Natural killer cell (primary cell): Measurements from ENCODE around the gene WHAMM. TPM values are rescaled to one million over a fixed set of nuclear protein-coding genes. Genes with fewer than 3 reads are reported as not detected.

Experiments
- ATAC-seq, 3 donors: fragments of 150-1000 bp in 2 of 3; fragments of 200-7000 bp in 1 of 3; cut with Tn5 transposase; 1 replicate in 1 of 3; 2 replicates in 2 of 3; pipeline ENCODE4 v1.10.0; 2021; ENCODE audit warnings: mild to moderate bottlenecking in 2 of 3, moderate library complexity in 2 of 3
- DNase-seq, 2 donors: peaks; one replicate each; pipeline versions ENCODE4 v3.0.0 to v3.0.0-alpha.2; 2013 to 2021; ENCODE audit warnings: mixed read lengths in 1 of 2
- H3K27ac ChIP-seq: one replicate; pipeline ENCODE4 v1.5.1; 2013; ENCODE audit warnings: mild to moderate bottlenecking, low read length
- H3K27me3 ChIP-seq: one replicate; pipeline ENCODE4 v1.6.1; 2013; ENCODE audit warnings: low read length; ENCODE audit not compliant: control insufficient read depth, insufficient read depth
- H3K36me3 ChIP-seq: one replicate; pipeline ENCODE4 v1.6.1; 2013; ENCODE audit warnings: low read length; ENCODE audit not compliant: control insufficient read depth, insufficient read depth
- H3K4me1 ChIP-seq: one replicate; pipeline ENCODE4 v1.6.1; 2013; ENCODE audit warnings: low read length; ENCODE audit not compliant: control insufficient read depth, insufficient read depth
- H3K4me3 ChIP-seq: one replicate; pipeline ENCODE4 v1.5.1; 2013; ENCODE audit warnings: low read length
- H3K9me3 ChIP-seq: one replicate; pipeline ENCODE4 v1.6.1; 2013; ENCODE audit warnings: low read length; ENCODE audit not compliant: control insufficient read depth, insufficient read depth
- H3K27ac Mint-ChIP-seq, 2 donors: one replicate each; pipeline ENCODE4 v1.8.0; 2022; ENCODE audit warnings: mild to moderate bottlenecking in 2 of 2, mixed read lengths in 2 of 2, moderate library complexity in 1 of 2
- H3K27me3 Mint-ChIP-seq, 2 donors: one replicate each; pipeline ENCODE4 v1.8.0; 2022; ENCODE audit warnings: low read depth in 2 of 2, mixed read lengths in 2 of 2
- H3K36me3 Mint-ChIP-seq: one replicate; pipeline ENCODE4 v1.8.0; 2022; ENCODE audit warnings: mixed read lengths
- H3K4me1 Mint-ChIP-seq, 2 donors: one replicate each; pipeline ENCODE4 v1.8.0; 2022; ENCODE audit warnings: mixed read lengths in 2 of 2
- H3K4me3 Mint-ChIP-seq: one replicate; pipeline ENCODE4 v1.8.0; 2022; ENCODE audit warnings: mild to moderate bottlenecking, moderate library complexity, mixed read lengths
- H3K9me3 Mint-ChIP-seq, 2 donors: one replicate each; pipeline ENCODE4 v1.8.0; 2022; ENCODE audit warnings: mixed read lengths in 2 of 2
- CTCF ChIP-seq: fragments of 200-600 bp; IDR thresholded peaks from one replicate; pipeline ENCODE4 v1.8.0; 2022; ENCODE audit warnings: antibody characterized with exemption
- WGBS: methylation state at CpG from one replicate; pipeline ENCODE4 v1.1.7; 2013; ENCODE audit warnings: missing lambda C conversion rate; ENCODE audit not compliant: insufficient coverage; 5-methylcytosine and 5-hydroxymethylcytosine counted together
- intact Hi-C: fragments of 100-400 bp; cut with micrococcal nuclease; formaldehyde crosslinking; loops from one replicate; pipeline ENCODE4 v1.14.2; 2022
- total RNA-seq, 4 donors: library from RNA; stranded (reverse); fragments of 120-200 nt in 1 of 4; gene quantifications; one replicate each; pipeline versions ENCODE4 v1.2.3 to v1.2.4, GENCODE V29; 2013 to 2022

The WHAMM gene
- total RNA-seq, 3 donors from 2014 or later (not counting 1 experiment from before 2014, with no cell fraction given) = 48.5 to 78.0 (median 67.6) TPM

GRCh38 chr15:82845686-82846085 is 36.3 kb downstream of the WHAMM start:
- DNase-seq = no peak
- 70% methylated on average over 7 of the region's 7 CpGs for WGBS
- peaks cover 14% of the 10 kb centered on the region for H3K4me1 ChIP-seq
- no peaks in the 10 kb centered on the region for H3K9me3 ChIP-seq
- no peak for TF ChIP-seq CTCF
- no peaks in the 10 kb centered on the region for H3K9me3 Mint-ChIP-seq
- no peaks in the 10 kb centered on the region for H3K27me3 Mint-ChIP-seq
- H3K4me3 Mint-ChIP-seq = no peak overlapping the region
- no peak overlapping the region for H3K27ac Mint-ChIP-seq
- peaks cover 16 to 19% of the 10 kb centered on the region in 2 donors for H3K4me1 Mint-ChIP-seq
- no peaks in the 10 kb centered on the region for H3K27me3 ChIP-seq
- H3K36me3 Mint-ChIP-seq = no peaks in the 10 kb centered on the region
- H3K36me3 ChIP-seq = no peaks in the 10 kb centered on the region
- intact Hi-C loops = no loop called here
- H3K4me3 ChIP-seq = no peak overlapping the region
- no peak for ATAC-seq
- H3K27ac ChIP-seq = no peak overlapping the region

GRCh38 chr15:82846621-82847020 is 37.2 kb downstream of the WHAMM start:
- H3K27ac Mint-ChIP-seq = no peak overlapping the region
- no peak for TF ChIP-seq CTCF
- H3K4me1 Mint-ChIP-seq = peaks cover 16 to 19% of the 10 kb centered on the region in 2 donors
- no peaks in the 10 kb centered on the region for H3K27me3 ChIP-seq
- H3K4me3 ChIP-seq = no peak overlapping the region
- peaks cover 14% of the 10 kb centered on the region for H3K4me1 ChIP-seq
- 88% methylated on average over 3 of the region's 4 CpGs for whole genome bisulfite sequencing
- H3K36me3 ChIP-seq = no peaks in the 10 kb centered on the region
- no peaks in the 10 kb centered on the region for H3K9me3 Mint-ChIP-seq
- ATAC-seq (no peak), DNase-seq (no peak)
- H3K9me3 ChIP-seq = no peaks in the 10 kb centered on the region
- no peaks in the 10 kb centered on the region for H3K27me3 Mint-ChIP-seq
- intact Hi-C loops = no loop called here
- H3K36me3 Mint-ChIP-seq = no peaks in the 10 kb centered on the region
- H3K27ac ChIP-seq = no peak overlapping the region
- H3K4me3 Mint-ChIP-seq = no peak overlapping the region

GRCh38 chr15:82847703-82848102 is 38.3 kb downstream of the WHAMM start:
- peaks cover 16 to 19% of the 10 kb centered on the region in 2 donors for H3K4me1 Mint-ChIP-seq
- no peak overlapping the region for H3K4me3 Mint-ChIP-seq
- H3K4me3 ChIP-seq = no peak overlapping the region
- H3K9me3 Mint-ChIP-seq = no peaks in the 10 kb centered on the region
- no peaks in the 10 kb centered on the region for H3K9me3 ChIP-seq
- 78% methylated on average over 8 of the region's 8 CpGs for WGBS
- H3K4me1 ChIP-seq = peaks cover 14% of the 10 kb centered on the region
- ATAC-seq = no peak
- H3K27ac ChIP-seq = no peak overlapping the region
- TF ChIP-seq CTCF = no peak
- DNase-seq = no peak
- H3K36me3 Mint-ChIP-seq = no peaks in the 10 kb centered on the region
- H3K36me3 ChIP-seq = no peaks in the 10 kb centered on the region
- intact Hi-C loops = no loop called here
- H3K27ac Mint-ChIP-seq = no peak overlapping the region
- H3K27me3 ChIP-seq = no peaks in the 10 kb centered on the region
- H3K27me3 Mint-ChIP-seq = no peaks in the 10 kb centered on the region

GRCh38 chr15:82848241-82848993 is 39.0 kb downstream of the WHAMM start:
- Histone ChIP-seq H3K36me3 (no peaks in the 10 kb centered on the region), H3K27ac (no peak overlapping the region), H3K9me3 (no peaks in the 10 kb centered on the region), H3K27me3 (no peaks in the 10 kb centered on the region), H3K4me1 (peaks cover 14% of the 10 kb centered on the region), H3K4me3 (no peak overlapping the region)
- no peak for TF ChIP-seq CTCF
- no peaks in the 10 kb centered on the region for H3K27me3 Mint-ChIP-seq
- no peak overlapping the region for H3K27ac Mint-ChIP-seq
- DNase-seq = no peak
- H3K36me3 Mint-ChIP-seq = no peaks in the 10 kb centered on the region
- intact Hi-C loops = no loop called here
- no peaks in the 10 kb centered on the region for H3K9me3 Mint-ChIP-seq
- H3K4me1 Mint-ChIP-seq = peaks cover 16 to 19% of the 10 kb centered on the region in 2 donors
- WGBS = 85% methylated on average over 9 of the region's 9 CpGs
- no peak for ATAC-seq
- H3K4me3 Mint-ChIP-seq = no peak overlapping the region
